GM12891 (cell line): ENCODE results near the gene USP40.

Experiments
- POLR2A ChIP-seq: IDR thresholded peaks from 2 replicates; pipeline ENCODE4 v1.6.1; 2011; ENCODE audit warnings: low read depth, low read length, control low read depth
- POLR2AphosphoS5 ChIP-seq: IDR thresholded peaks from 2 replicates; pipeline ENCODE4 v1.6.1; 2011; ENCODE audit warnings: low read depth, low read length, control low read depth
- POU2F2 ChIP-seq: IDR thresholded peaks from 2 replicates; pipeline ENCODE4 v1.6.1; 2011; ENCODE audit warnings: low read depth, mild to moderate bottlenecking, control low read depth, low read length, moderate library complexity

DNA sequence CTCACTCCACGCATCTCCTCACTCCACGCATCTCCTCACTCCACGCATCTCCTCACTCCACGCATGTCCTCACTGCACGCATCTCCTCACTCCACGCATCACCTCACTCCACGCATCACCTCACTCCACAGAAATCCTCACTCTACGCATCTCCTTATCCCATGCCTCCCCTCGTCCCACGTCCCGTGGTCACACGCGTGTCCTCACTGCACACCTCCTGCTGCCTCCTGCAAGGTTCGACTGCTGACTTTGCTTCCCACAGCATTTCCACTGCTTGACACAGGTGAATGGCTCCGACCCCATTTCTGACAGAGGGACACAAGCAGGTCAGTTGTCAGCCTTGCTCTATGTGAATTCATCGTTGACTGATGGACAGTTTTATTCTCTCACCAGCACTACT lies 103.0 kb downstream of the USP40 start:
- no peak for TF ChIP-seq POU2F2
- no peak for TF ChIP-seq POLR2AphosphoS5
- no peak for TF ChIP-seq POLR2A
